Measurements from ENCODE around the gene DUSP15.

Gene DUSP15

GRCh38 chr20:31833931-31834521 lies 36.3 kb downstream of the DUSP15 start:
- no peaks in the 10 kb centered on the region for H3K4me1 ChIP-seq (ENCODE audit: control insufficient read depth, low read length)
- no peak overlapping the region for H3K4me2 ChIP-seq (ENCODE audit: low read length)

GRCh38 chr20:31833130-31833930 lies 37.0 kb downstream of the DUSP15 start:
- Histone ChIP-seq H3F3A (ENCODE audit: control insufficient read depth, insufficient read depth) (no peaks in the 10 kb centered on the region), H3K27ac (ENCODE audit: low read depth, low read length) (no peak overlapping the region), H3K4me1 (ENCODE audit: control insufficient read depth, low read length) (no peaks in the 10 kb centered on the region), H4K20me1 (ENCODE audit: control insufficient read depth, insufficient read depth, low read depth, low read length) (no peaks in the 10 kb centered on the region), H3K79me2 (ENCODE audit: control insufficient read depth, low read length) (no peaks in the 10 kb centered on the region), H3K9me2 (replicated peaks; ENCODE audit: control insufficient read depth, low read length) (no peaks in the 10 kb centered on the region), H3K4me3 (ENCODE audit: low read length) (no peak overlapping the region), H3K4me2 (ENCODE audit: low read length) (no peak overlapping the region), H3K9me3 (ENCODE audit: control insufficient read depth, insufficient read depth, low read length) (no peaks in the 10 kb centered on the region), H3K36me3 (ENCODE audit: control insufficient read depth, low read length) (no peaks in the 10 kb centered on the region), H3K27me3 (ENCODE audit: control insufficient read depth, low read length) (peaks cover 2% of the 10 kb centered on the region; the same call in 1 of the 2 replicates)
- TF ChIP-seq CTCF (IDR thresholded peaks at IDR 0.05; ENCODE audit: low read depth, low read length, poor library complexity, severe bottlenecking) = peak; percentile 96
- TF ChIP-seq EZH2phosphoT487 (IDR thresholded peaks at IDR 0.05; ENCODE audit: borderline replicate concordance, low read length) = no peak

More at GRCh38 chr20:31833931-31834521, 36.3 kb downstream of the DUSP15 start:
- Histone ChIP-seq H3K27ac (ENCODE audit: low read depth, low read length) (no peak overlapping the region), H3K9me3 (ENCODE audit: control insufficient read depth, insufficient read depth, low read length) (no peaks in the 10 kb centered on the region), H3K9me2 (replicated peaks; ENCODE audit: control insufficient read depth, low read length) (no peaks in the 10 kb centered on the region), H3K4me3 (ENCODE audit: low read length) (no peak overlapping the region), H4K20me1 (ENCODE audit: control insufficient read depth, insufficient read depth, low read depth, low read length) (no peaks in the 10 kb centered on the region), H3F3A (ENCODE audit: control insufficient read depth, insufficient read depth) (no peaks in the 10 kb centered on the region), H3K79me2 (ENCODE audit: control insufficient read depth, low read length) (no peaks in the 10 kb centered on the region), H3K36me3 (ENCODE audit: control insufficient read depth, low read length) (no peaks in the 10 kb centered on the region), H3K27me3 (ENCODE audit: control insufficient read depth, low read length) (peaks cover 6% of the 10 kb centered on the region; the same call in 1 of the 2 replicates)
- TF ChIP-seq CTCF (IDR thresholded peaks at IDR 0.05; ENCODE audit: low read depth, low read length, poor library complexity, severe bottlenecking) = no peak
- no peak for TF ChIP-seq EZH2phosphoT487 (IDR thresholded peaks at IDR 0.05; ENCODE audit: borderline replicate concordance, low read length)

GRCh38 chr20:31831771-31832306 lies 38.5 kb downstream of the DUSP15 start:
- Histone ChIP-seq H3F3A (ENCODE audit: control insufficient read depth, insufficient read depth) (no peaks in the 10 kb centered on the region), H3K36me3 (ENCODE audit: control insufficient read depth, low read length) (no peaks in the 10 kb centered on the region), H3K27me3 (ENCODE audit: control insufficient read depth, low read length) (no peaks in the 10 kb centered on the region), H3K4me1 (ENCODE audit: control insufficient read depth, low read length) (no peaks in the 10 kb centered on the region), H3K9me3 (ENCODE audit: control insufficient read depth, insufficient read depth, low read length) (no peaks in the 10 kb centered on the region), H3K9me2 (replicated peaks; ENCODE audit: control insufficient read depth, low read length) (no peaks in the 10 kb centered on the region), H3K4me2 (ENCODE audit: low read length) (no peak overlapping the region), H4K20me1 (ENCODE audit: control insufficient read depth, insufficient read depth, low read depth, low read length) (no peaks in the 10 kb centered on the region; the same call in 1 of the 2 replicates), H3K27ac (ENCODE audit: low read depth, low read length) (no peak overlapping the region), H3K4me3 (ENCODE audit: low read length) (no peak overlapping the region), H3K79me2 (ENCODE audit: control insufficient read depth, low read length) (no peaks in the 10 kb centered on the region)
- TF ChIP-seq CTCF (IDR thresholded peaks at IDR 0.05; ENCODE audit: low read depth, low read length, poor library complexity, severe bottlenecking) (no peak), EZH2phosphoT487 (IDR thresholded peaks at IDR 0.05; ENCODE audit: borderline replicate concordance, low read length) (no peak)

Data from DOHH2 (cell line).